HepG2 (cell line): Measurements from ENCODE around the gene VAMP5. TPM values are rescaled to one million over a fixed set of nuclear protein-coding genes. Genes with fewer than 3 reads are reported as not detected.

Experiments used
- BRF2 ChIP-seq: sonication (generic); formaldehyde crosslinking; IDR thresholded peaks from 2 replicates; pipeline ENCODE4 v1.8.1; 2022; ENCODE audit warnings: mild to moderate bottlenecking, missing genetic modification reagents
- EZH2 ChIP-seq: conservative IDR thresholded peaks from 2 replicates; pipeline ENCODE4 v1.6.1; 2012; ENCODE audit warnings: mild to moderate bottlenecking, low read depth, low read length, moderate library complexity
- FIP1L1 ChIP-seq: fragments of 200-400 bp; formaldehyde crosslinking; IDR thresholded peaks from 2 replicates; pipeline ENCODE4 v1.6.1; 2018; ENCODE audit warnings: low read depth, mild to moderate bottlenecking, low read length, moderate library complexity, borderline replicate concordance; ENCODE audit not compliant: insufficient read depth
- HMG20A ChIP-seq: IDR thresholded peaks from 2 replicates; pipeline ENCODE4 v1.6.1; 2016; ENCODE audit warnings: borderline replicate concordance
- KLF11 ChIP-seq: IDR thresholded peaks from 2 replicates; pipeline ENCODE4 v1.6.1; 2016; ENCODE audit warnings: missing compliant biosample characterization
- NFIB ChIP-seq: sonication (generic); formaldehyde crosslinking; IDR thresholded peaks from 2 replicates; pipeline ENCODE4 v1.9.0; 2021; ENCODE audit warnings: missing genetic modification reagents, mild to moderate bottlenecking, borderline replicate concordance
- POLR2A ChIP-seq, 2 experiments: IDR thresholded peaks; 2 replicates each; pipeline ENCODE4 v1.6.1; 2011; ENCODE audit warnings: low read depth in 2 of 2, low read length in 2 of 2, mild to moderate bottlenecking in 1 of 2, moderate library complexity in 1 of 2; ENCODE audit not compliant: insufficient read depth in 1 of 2
- POLR2AphosphoS5 ChIP-seq: IDR thresholded peaks from 2 replicates; pipeline ENCODE4 v1.6.1; 2012; ENCODE audit warnings: low read depth, low read length
- POLR2G ChIP-seq: fragments of 200-400 bp; formaldehyde crosslinking; IDR thresholded peaks from 2 replicates; pipeline ENCODE4 v1.6.1; 2018; ENCODE audit warnings: mild to moderate bottlenecking, low read depth, low read length, moderate library complexity
- TMF1 ChIP-seq: sonication (generic); formaldehyde crosslinking; IDR thresholded peaks from 2 replicates; pipeline ENCODE4 v1.8.1; 2022; ENCODE audit warnings: low read depth, missing genetic modification reagents
- YEATS2 ChIP-seq: sonication (generic); formaldehyde crosslinking; IDR thresholded peaks from 2 replicates; pipeline ENCODE4 v1.4.0; 2020; ENCODE audit warnings: missing genetic modification reagents, borderline replicate concordance
- ZBTB49 ChIP-seq: sonication (generic); formaldehyde crosslinking; IDR thresholded peaks from 2 replicates; pipeline ENCODE4 v1.4.0; 2020; ENCODE audit warnings: missing genetic modification reagents, borderline replicate concordance
- ZC3H13 ChIP-seq: sonication (generic); formaldehyde crosslinking; IDR thresholded peaks from 2 replicates; pipeline ENCODE4 v1.8.1; 2023; ENCODE audit warnings: mild to moderate bottlenecking, missing genetic modification reagents, moderate library complexity
- ZC3H4 ChIP-seq: sonication (generic); formaldehyde crosslinking; IDR thresholded peaks from 2 replicates; pipeline ENCODE4 v1.4.0; 2020; ENCODE audit warnings: missing genetic modification reagents, borderline replicate concordance
- ZNF136 ChIP-seq: sonication (generic); formaldehyde crosslinking; IDR thresholded peaks from 2 replicates; pipeline ENCODE4 v1.8.1; 2022; ENCODE audit warnings: low read depth, mild to moderate bottlenecking, moderate library complexity, missing genetic modification reagents
- ZNF383 ChIP-seq: sonication (generic); formaldehyde crosslinking; IDR thresholded peaks from 2 replicates; pipeline ENCODE4 v1.4.0; 2020; ENCODE audit warnings: missing genetic modification reagents, mild to moderate bottlenecking, borderline replicate concordance
- polyA plus RNA-seq, 8 experiments: library from polyadenylated mRNA; depleted of rRNA in 3 of 8; stranded (reverse) in 7 of 8; unstranded in 1 of 8; fragments of >200 nt; fragmentation: Illumina TruSeq in 4 of 8; extraction: Trizol in 4 of 8; gene quantifications; 2 replicates each; pipeline versions ENCODE4 v1.2.1 to v1.2.3, GENCODE V29; 2011 to 2016; ENCODE audit warnings: low read depth in 4 of 8, missing spikeins in 1 of 8, mixed read lengths in 1 of 8; ENCODE audit not compliant: insufficient read depth in 1 of 8
- total RNA-seq, 5 experiments: library from RNA; depleted of rRNA; stranded (reverse); fragments of >200 nt; fragmentation: Illumina TruSeq; extraction: Trizol; gene quantifications; 2 replicates each; pipeline ENCODE4 v1.2.3, GENCODE V29; 2016; ENCODE audit warnings: low read depth in 1 of 5
- TF ChIP-seq, protein P1 (sequence below): IDR thresholded peaks from 2 replicates; pipeline ENCODE4 v1.6.1; 2016; ENCODE audit warnings: control low read depth

VAMP5 gene
- total and polyA plus RNA-seq, 2 of the 13 experiments (the other 11 are each of a cell fraction or from before 2014, with no cell fraction given), result 7.2 to 56.7 TPM

- TF ChIP-seq FIP1L1, result no peak
- TF ChIP-seq TMF1 (CRISPR knock-in tag), result no peak
- peak; percentile 60 for TF ChIP-seq POLR2A (IDR thresholded peaks at IDR 0.05; ENCODE audit: insufficient read depth in 1 of 2, low read depth in 2 of 2, low read length in 2 of 2)
- 0 out of 2 replicates have a peak, but pooled peaks have one; percentile 12 for TF ChIP-seq YEATS2 (CRISPR knock-in tag)
- TF ChIP-seq POLR2AphosphoS5, result peak; percentile 4
- TF ChIP-seq ZBTB49 (CRISPR knock-in tag), result no peak
- TF ChIP-seq, protein P1, sequence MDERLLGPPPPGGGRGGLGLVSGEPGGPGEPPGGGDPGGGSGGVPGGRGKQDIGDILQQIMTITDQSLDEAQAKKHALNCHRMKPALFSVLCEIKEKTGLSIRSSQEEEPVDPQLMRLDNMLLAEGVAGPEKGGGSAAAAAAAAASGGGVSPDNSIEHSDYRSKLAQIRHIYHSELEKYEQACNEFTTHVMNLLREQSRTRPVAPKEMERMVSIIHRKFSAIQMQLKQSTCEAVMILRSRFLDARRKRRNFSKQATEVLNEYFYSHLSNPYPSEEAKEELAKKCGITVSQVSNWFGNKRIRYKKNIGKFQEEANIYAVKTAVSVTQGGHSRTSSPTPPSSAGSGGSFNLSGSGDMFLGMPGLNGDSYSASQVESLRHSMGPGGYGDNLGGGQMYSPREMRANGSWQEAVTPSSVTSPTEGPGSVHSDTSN, result no peak
- no peak for TF ChIP-seq EZH2
- no peak for TF ChIP-seq BRF2 (CRISPR knock-in tag)
- peak; percentile 75; the same call in 1 of the 2 replicates for TF ChIP-seq POLR2G
- TF ChIP-seq ZNF383 (CRISPR knock-in tag), result 0 out of 2 replicates have a peak, but pooled peaks have one; percentile 37
- TF ChIP-seq ZNF136, result no peak
- no peak for TF ChIP-seq NFIB (CRISPR knock-in tag)
- 0 out of 2 replicates have a peak, but pooled peaks have one; percentile 38 for TF ChIP-seq KLF11
- no peak for TF ChIP-seq ZC3H13 (CRISPR knock-in tag)
- TF ChIP-seq HMG20A (CRISPR knock-in tag), result no peak
- 0 out of 2 replicates have a peak, but pooled peaks have one; percentile 73 for TF ChIP-seq ZC3H4 (CRISPR knock-in tag)
Observed at GRCh38 chr2:85545780-85546240, 38.4 kb upstream of the VAMP5 start (continued).
